ENCODE results near the gene ADAP1.

DNA sequence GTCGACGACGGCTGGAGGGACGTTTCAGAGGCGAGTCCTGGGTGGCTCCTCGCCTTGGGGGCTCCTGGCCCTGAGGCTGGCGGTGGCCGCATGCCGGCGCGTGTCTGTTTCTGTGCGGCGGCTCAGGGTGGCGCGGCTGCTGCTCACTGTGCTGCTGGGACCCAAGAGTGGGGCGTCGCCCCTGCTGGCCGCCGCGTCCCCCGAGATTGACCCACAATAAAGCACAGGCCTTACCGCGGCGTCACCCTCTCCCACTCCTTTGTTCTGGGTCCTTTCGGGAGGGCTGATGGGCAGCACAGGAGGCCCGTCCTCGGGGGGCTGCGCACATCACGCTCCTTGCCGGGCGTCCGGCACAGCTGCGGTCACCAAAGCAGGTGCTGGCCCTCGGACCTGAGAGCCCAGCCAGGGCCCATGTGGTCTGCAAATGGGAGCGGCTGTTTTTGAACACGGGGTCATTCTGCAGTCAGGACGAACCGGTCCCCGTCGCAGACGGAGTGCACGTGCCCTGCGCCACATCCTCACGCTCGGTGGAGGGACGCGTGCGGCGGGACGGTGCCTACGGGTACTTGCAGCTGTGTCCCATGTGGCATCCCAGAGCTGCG is 58.9 kb downstream of the ADAP1 start:
- TF ChIP-seq CTCF (IDR thresholded peaks at IDR 0.05) (no peak), POLR2A (IDR thresholded peaks at IDR 0.05) (no peak), POLR2AphosphoS5 (IDR thresholded peaks at IDR 0.05) (no peak)

Data from transverse colon (tissue), 4 donors.